Cerebellar nuclear complex (tissue), 1 donor: ENCODE measurements around the gene SLC6A19.

Experiments
- DNase-seq, 2 experiments: peaks; one replicate each; lab custom pipeline; 2025; lab: John Stamatoyannopoulos, UW

Gene SLC6A19

GRCh38 chr5:1245905-1246576, 44.6 kb downstream of the SLC6A19 start:
- no peak for DNase-seq

GRCh38 chr5:1246711-1247431, 45.5 kb downstream of the SLC6A19 start:
- DNase-seq: no peak

GRCh38 chr5:1247811-1248210, 46.4 kb downstream of the SLC6A19 start:
- no peak for DNase-seq

GRCh38 chr5:1249366-1250280, 48.2 kb downstream of the SLC6A19 start:
- no peak for DNase-seq

GRCh38 chr5:1251678-1252580, 50.5 kb downstream of the SLC6A19 start:
- no peak for DNase-seq

- DNase-seq: no peak
Observed at GRCh38 chr5:1252681-1253080, 51.3 kb downstream of the SLC6A19 start.

- DNase-seq: no peak
Observed at GRCh38 chr5:1253456-1254105, 52.2 kb downstream of the SLC6A19 start.

- DNase-seq: no peak
Observed at GRCh38 chr5:1254196-1254595, 52.8 kb downstream of the SLC6A19 start.

GRCh38 chr5:1255081-1255561, 53.7 kb downstream of the SLC6A19 start:
- DNase-seq: no peak

GRCh38 chr5:1256776-1257175, 55.4 kb downstream of the SLC6A19 start:
- no peak for DNase-seq

- DNase-seq: no peak
Observed at GRCh38 chr5:1257363-1257762, 56.0 kb downstream of the SLC6A19 start.

- no peak for DNase-seq
Observed at GRCh38 chr5:1257841-1258240, 56.4 kb downstream of the SLC6A19 start.

- no peak for DNase-seq
Observed at GRCh38 chr5:1259806-1260480, 58.5 kb downstream of the SLC6A19 start.

- no peak for DNase-seq
Observed at GRCh38 chr5:1261643-1262042, 60.2 kb downstream of the SLC6A19 start.

- DNase-seq: no peak
Observed at GRCh38 chr5:1262381-1262780, 61.0 kb downstream of the SLC6A19 start.

- no peak for DNase-seq
Observed at GRCh38 chr5:1264211-1264610, 62.8 kb downstream of the SLC6A19 start.

GRCh38 chr5:1265026-1265425, 63.6 kb downstream of the SLC6A19 start:
- no peak for DNase-seq

- no peak for DNase-seq
Observed at GRCh38 chr5:1265461-1266455, 64.4 kb downstream of the SLC6A19 start.

GRCh38 chr5:1266791-1267190, 65.4 kb downstream of the SLC6A19 start:
- DNase-seq: no peak
